Smooth muscle cell of the umbilical artery (primary cell): ENCODE data around the gene ERC2. TPM values are rescaled to one million over a fixed set of nuclear protein-coding genes. Genes with fewer than 3 reads are reported as not detected.

Source experiments
- total RNA-seq: library from RNA; depleted of rRNA; stranded (reverse); fragments of >200 nt; gene quantifications from 2 replicates; pipeline ENCODE4 v1.2.3, GENCODE V29; 2014

ERC2 gene
- total RNA-seq, result under 0.01 and 0.42 TPM in 2 replicates

DNA sequence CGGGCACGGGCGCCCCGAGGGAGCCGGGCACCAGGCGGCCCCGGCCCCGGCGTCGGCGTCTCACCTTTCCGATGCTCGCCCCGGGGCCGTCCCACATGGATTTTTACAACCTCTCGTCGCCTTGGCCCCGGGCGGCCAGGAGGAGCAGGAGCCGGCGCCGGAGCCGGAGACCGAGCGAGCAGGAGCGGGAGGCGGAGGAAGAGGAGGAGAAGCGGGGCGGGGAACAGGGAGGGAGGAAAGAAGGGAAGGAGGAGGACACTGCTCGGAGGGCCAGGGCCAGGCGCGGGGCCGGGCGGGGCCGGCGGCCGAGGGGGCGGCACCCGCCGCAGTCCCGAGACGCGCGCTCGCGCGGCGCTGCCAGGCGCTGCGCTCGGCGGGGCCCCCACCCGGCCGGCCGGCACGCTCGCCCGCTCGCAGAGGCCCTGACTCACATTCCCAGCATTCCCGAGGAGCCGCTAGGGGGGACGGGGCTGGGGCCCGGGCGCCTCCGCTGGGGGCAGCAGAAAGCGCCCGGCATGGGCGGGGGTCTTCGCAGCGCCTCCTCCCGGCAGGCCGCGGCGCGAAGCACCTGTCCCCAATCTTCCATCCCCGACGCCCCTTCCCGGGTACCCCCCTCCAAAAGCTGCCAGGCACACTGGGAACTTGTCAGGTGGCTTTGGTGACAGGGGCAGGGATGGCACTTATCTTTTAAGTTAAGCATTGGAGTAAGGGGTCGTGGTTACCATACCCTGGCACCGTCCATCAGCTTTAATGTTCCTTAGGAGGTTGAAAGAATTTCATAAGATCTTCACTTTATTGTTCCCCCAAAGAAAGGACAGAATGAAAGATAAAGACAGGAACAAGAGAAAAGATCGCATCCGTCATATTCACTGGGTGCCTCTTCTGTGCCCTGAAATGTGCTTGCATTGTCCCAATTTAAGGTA is at the start of gene ERC2:
Gene ERC2, minus strand, starts transcription at position 284 of the 923 bp plus-strand sequence.

DNA sequence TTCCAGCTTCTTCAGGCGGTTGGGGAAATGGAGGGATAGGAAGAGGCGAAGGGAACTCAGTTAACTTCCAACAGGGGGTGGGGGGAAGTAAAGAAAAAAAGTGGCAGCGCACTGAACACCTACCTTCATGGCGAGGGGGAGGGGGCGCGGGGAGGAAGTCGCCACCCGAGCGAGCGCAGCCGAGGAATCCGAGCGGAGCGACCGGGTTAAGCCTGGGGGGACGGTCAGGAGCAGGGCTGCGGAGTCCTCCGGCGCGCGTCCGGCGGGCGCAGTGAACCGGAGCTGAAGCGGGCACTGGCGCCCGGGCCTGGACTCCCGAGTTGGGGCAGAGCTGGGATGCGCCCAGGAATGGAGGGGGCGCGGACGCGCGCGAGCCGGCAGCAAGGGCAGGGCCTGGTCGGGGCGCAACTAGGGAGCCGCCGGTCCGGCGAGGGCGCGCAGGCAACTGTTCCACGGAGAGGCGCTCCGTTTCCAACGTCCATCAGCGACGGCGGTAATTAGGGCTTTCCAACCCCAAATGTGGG is 981.3 kb downstream of the ERC2 start, which contains the start of gene WNT5A:
Gene WNT5A, minus strand, starts transcription at position 450 of the 524 bp plus-strand sequence. Its CDS starts 321 bp downstream, at position 129.

Other genes starting within 250 kb of the ERC2 start
- 22.0 and 23.5 TPM in 2 replicates for gene CCDC66, start 88.7 kb upstream of the ERC2 start, total RNA-seq
- 68.9 and 91.7 TPM in 2 replicates for gene TASOR, start 214.8 kb upstream of the ERC2 start, total RNA-seq